Endodermal cell (in vitro differentiated cells): ENCODE results near the gene FUZ. TPM values are rescaled to one million over a fixed set of nuclear protein-coding genes. Genes with fewer than 3 reads are reported as not detected.
A peak's percentile ranks its signal among the peaks of the same experiment; 100 is the strongest.

Experiments used
- DNase-seq: peaks from one replicate; pipeline ENCODE4 v3.0.0-alpha.2; 2017
- H3K27ac ChIP-seq: 2 replicates; pipeline ENCODE4 v1.5.1; 2013; ENCODE audit warnings: mild to moderate bottlenecking, low read depth, low read length, moderate library complexity
- H3K27me3 ChIP-seq: 2 replicates; pipeline ENCODE4 v1.6.1; 2013; ENCODE audit warnings: mild to moderate bottlenecking, low read length, moderate library complexity; ENCODE audit not compliant: insufficient read depth, control insufficient read depth, poor library complexity, severe bottlenecking
- H3K36me3 ChIP-seq: 2 replicates; pipeline ENCODE4 v1.7.0; 2013; ENCODE audit warnings: mild to moderate bottlenecking, low read length, moderate library complexity; ENCODE audit not compliant: control insufficient read depth, insufficient read depth
- H3K4me1 ChIP-seq: one replicate; pipeline ENCODE4 v1.7.0; 2013; ENCODE audit warnings: low read length; ENCODE audit not compliant: control insufficient read depth, insufficient read depth
- H3K4me3 ChIP-seq: 2 replicates; pipeline ENCODE4 v1.5.1; 2013; ENCODE audit warnings: mild to moderate bottlenecking, low read length, moderate library complexity
- H3K9ac ChIP-seq: 2 replicates; pipeline ENCODE4 v1.6.1; 2013; ENCODE audit warnings: mild to moderate bottlenecking, low read length, moderate library complexity; ENCODE audit not compliant: poor library complexity, severe bottlenecking; ENCODE audit errors: extremely low read depth
- H3K9me3 ChIP-seq: 2 replicates; pipeline ENCODE4 v1.6.1; 2013; ENCODE audit warnings: mild to moderate bottlenecking, low read length, moderate library complexity; ENCODE audit not compliant: control insufficient read depth
- H3K27ac Mint-ChIP-seq: 2 replicates; pipeline ENCODE4 v1.8.0; 2020; ENCODE audit warnings: mixed read lengths
- H3K27me3 Mint-ChIP-seq: 2 replicates; pipeline ENCODE4 v1.8.0; 2021; ENCODE audit warnings: mild to moderate bottlenecking, mixed read lengths; ENCODE audit not compliant: insufficient read depth
- H3K36me3 Mint-ChIP-seq: 2 replicates; pipeline ENCODE4 v1.8.0; 2020; ENCODE audit warnings: low read depth, mixed read lengths
- H3K4me1 Mint-ChIP-seq: 2 replicates; pipeline ENCODE4 v1.8.0; 2020; ENCODE audit warnings: mixed read lengths
- H3K4me3 Mint-ChIP-seq: 2 replicates; pipeline ENCODE4 v1.8.0; 2020; ENCODE audit warnings: mild to moderate bottlenecking, moderate library complexity, mixed read lengths
- H3K9me3 Mint-ChIP-seq: 2 replicates; pipeline ENCODE4 v1.8.0; 2020; ENCODE audit warnings: mild to moderate bottlenecking, mixed read lengths
- CTCF ChIP-seq: fragments of 200-600 bp; sonication (generic); conservative IDR thresholded peaks from 2 replicates; pipeline ENCODE4 v1.5.0; 2021; ENCODE audit warnings: antibody characterized with exemption, mild to moderate bottlenecking
- WGBS, 2 experiments: methylation state at CpG; one replicate each; pipeline versions ENCODE4 v1.1.5 to v1.1.7; 2013; ENCODE audit warnings: missing lambda C conversion rate in 2 of 2, mixed read lengths in 1 of 2; ENCODE audit not compliant: insufficient coverage in 1 of 2, insufficient read length in 1 of 2; 5-methylcytosine and 5-hydroxymethylcytosine counted together
- total RNA-seq, 2 donors: library from RNA; stranded (reverse); fragmentation: NEBNext Ultra II Directional in 1 of 2; extraction: Animal tissue kit (Norgen Biotek cat#: 25700) in 1 of 2; gene quantifications; 2 replicates in 1 of 2; 3 replicates in 1 of 2; pipeline ENCODE4 v1.2.1, GENCODE V29; 2021

The FUZ gene
- total RNA-seq, 2 donors from 2014 or later, result 26.1 to 41.2 TPM

- H3K27ac Mint-ChIP-seq, result no peak overlapping the region
- H3K4me3 Mint-ChIP-seq, result no peak overlapping the region
- Histone ChIP-seq H3K4me1 (no peaks in the 10 kb centered on the region), H3K4me3 (no peak overlapping the region), H3K9ac (no peak overlapping the region), H3K27me3 (no peaks in the 10 kb centered on the region), H3K9me3 (no peaks in the 10 kb centered on the region), H3K27ac (no peak overlapping the region), H3K36me3 (peaks cover 37% of the 10 kb centered on the region)
- no peaks in the 10 kb centered on the region for H3K27me3 Mint-ChIP-seq
- peaks cover 3% of the 10 kb centered on the region for H3K4me1 Mint-ChIP-seq
- TF ChIP-seq CTCF, result no peak
- peaks cover 73% of the 10 kb centered on the region for H3K36me3 Mint-ChIP-seq
- no peak for DNase-seq
- no peaks in the 10 kb centered on the region for H3K9me3 Mint-ChIP-seq
- WGBS, 2 experiments, result 88 to 95% methylated on average over 5 of the region's 5 CpGs
Observed at GRCh38 chr19:49787746-49788145, 25.3 kb downstream of the FUZ start.

- no peaks in the 10 kb centered on the region for H3K27me3 ChIP-seq
- Mint-ChIP-seq H3K27ac (peak overlapping the region; percentile 82), H3K36me3 (peaks cover 68% of the 10 kb centered on the region), H3K4me3 (no peak overlapping the region), H3K4me1 (peaks cover 3% of the 10 kb centered on the region), H3K27me3 (no peaks in the 10 kb centered on the region), H3K9me3 (no peaks in the 10 kb centered on the region)
- no peak overlapping the region for H3K9ac ChIP-seq
- WGBS, 2 experiments, result 73 to 93% methylated on average over 6 to 9 of the region's 9 CpGs
- peaks cover 41% of the 10 kb centered on the region for H3K36me3 ChIP-seq
- no peak for TF ChIP-seq CTCF
- H3K27ac ChIP-seq, result no peak overlapping the region
- H3K4me1 ChIP-seq, result no peaks in the 10 kb centered on the region
- no peaks in the 10 kb centered on the region for H3K9me3 ChIP-seq
- no peak for DNase-seq
- H3K4me3 ChIP-seq, result no peak overlapping the region
Observed at GRCh38 chr19:49786376-49786820, 26.7 kb downstream of the FUZ start.

GRCh38 chr19:49782515-49782914 lies 30.6 kb downstream of the FUZ start:
- Histone ChIP-seq H3K4me1 (no peaks in the 10 kb centered on the region), H3K9ac (no peak overlapping the region), H3K36me3 (peaks cover 36% of the 10 kb centered on the region), H3K9me3 (no peaks in the 10 kb centered on the region), H3K4me3 (no peak overlapping the region), H3K27ac (no peak overlapping the region), H3K27me3 (no peaks in the 10 kb centered on the region)
- WGBS, 2 experiments, result 96 to 98% methylated on average over 10 to 18 of the region's 18 CpGs
- Mint-ChIP-seq H3K9me3 (no peaks in the 10 kb centered on the region), H3K4me3 (no peak overlapping the region), H3K36me3 (peaks cover 40% of the 10 kb centered on the region), H3K27me3 (no peaks in the 10 kb centered on the region), H3K4me1 (peaks cover 3% of the 10 kb centered on the region), H3K27ac (no peak overlapping the region)
- no peak for TF ChIP-seq CTCF
- no peak for DNase-seq
